KOPT-K1 (cell line): ENCODE results near the gene SYT11.
"Not testable (repeated sequence)": the region's sequence is repeated elsewhere in the genome, so short reads cannot be mapped to it uniquely, and the experiment has no call there.

ENCODE experiments used
- H3K27ac ChIP-seq: fragments of 200-600 bp; sonication (generic); 2 replicates; pipeline ENCODE4 v1.5.1; 2016; ENCODE audit warnings: antibody characterized with exemption, mild to moderate bottlenecking, low read depth, low read length; ENCODE audit not compliant: poor library complexity, severe bottlenecking
- H3K36me3 ChIP-seq: fragments of 200-600 bp; sonication (generic); 2 replicates; pipeline ENCODE4 v1.5.1; 2017; ENCODE audit warnings: antibody characterized with exemption, mild to moderate bottlenecking, low read length, moderate library complexity; ENCODE audit not compliant: insufficient read depth
- H3K9me3 ChIP-seq: fragments of 200-600 bp; sonication (generic); 2 replicates; pipeline ENCODE4 v1.5.1; 2017; ENCODE audit warnings: antibody characterized with exemption, low read length, mild to moderate bottlenecking; ENCODE audit not compliant: insufficient read depth, poor library complexity, severe bottlenecking

The SYT11 gene

GRCh38 chr1:155859234-155859829 is at the start of gene SYT11:
TSS of gene SYT11 (plus strand) at chr1:155859567. CDS start at chr1:155859762, 195 bp downstream.
- peak within 1 kb of the TSS; percentile 25 for H3K27ac ChIP-seq
- no peaks in the 10 kb centered on the region for H3K9me3 ChIP-seq
- H3K36me3 ChIP-seq, result peaks cover 12% of the 10 kb centered on the region

- H3K36me3 ChIP-seq, result peaks cover 91% of the 10 kb centered on the region
- H3K9me3 ChIP-seq, result no peaks in the 10 kb centered on the region
- H3K27ac ChIP-seq, result no peak overlapping the region
Measured at GRCh38 chr1:155812878-155813277, 46.5 kb upstream of the SYT11 start.

GRCh38 chr1:155813672-155814071 is 45.7 kb upstream of the SYT11 start:
- Histone ChIP-seq H3K36me3 (peaks cover 92% of the 10 kb centered on the region), H3K27ac (no peak overlapping the region), H3K9me3 (no peaks in the 10 kb centered on the region)

GRCh38 chr1:155816351-155816750 is 43.0 kb upstream of the SYT11 start:
- Histone ChIP-seq H3K27ac (no peak overlapping the region), H3K36me3 (peaks cover 94% of the 10 kb centered on the region)

GRCh38 chr1:155827450-155827849 is 31.9 kb upstream of the SYT11 start:
- Histone ChIP-seq H3K27ac (no peak overlapping the region), H3K36me3 (peaks cover 58% of the 10 kb centered on the region)

More at GRCh38 chr1:155816351-155816750, 43.0 kb upstream of the SYT11 start:
- H3K9me3 ChIP-seq, result no peaks in the 10 kb centered on the region

GRCh38 chr1:155831279-155831976 is 27.9 kb upstream of the SYT11 start:
- H3K36me3 ChIP-seq, result peaks cover 22% of the 10 kb centered on the region; the same call in 1 of the 2 replicates
- no peak overlapping the region for H3K27ac ChIP-seq
- H3K9me3 ChIP-seq, result no peaks in the 10 kb centered on the region

More at GRCh38 chr1:155827450-155827849, 31.9 kb upstream of the SYT11 start:
- no peaks in the 10 kb centered on the region for H3K9me3 ChIP-seq

GRCh38 chr1:155833665-155834295 is 25.6 kb upstream of the SYT11 start:
- Histone ChIP-seq H3K27ac (no peak overlapping the region), H3K9me3 (no peaks in the 10 kb centered on the region), H3K36me3 (peaks cover 28% of the 10 kb centered on the region)

GRCh38 chr1:155834296-155834926 is 25.0 kb upstream of the SYT11 start:
- H3K27ac ChIP-seq, result no peak overlapping the region
- no peaks in the 10 kb centered on the region for H3K9me3 ChIP-seq
- peaks cover 28% of the 10 kb centered on the region for H3K36me3 ChIP-seq

GRCh38 chr1:155834927-155835399 is 24.4 kb upstream of the SYT11 start:
- H3K27ac ChIP-seq, H3K9me3 ChIP-seq: not testable (repeated sequence)
- peaks cover 28% of the 10 kb centered on the region for H3K36me3 ChIP-seq

- H3K9me3 ChIP-seq, result no peaks in the 10 kb centered on the region
- H3K36me3 ChIP-seq, result peaks cover 26% of the 10 kb centered on the region
- H3K27ac ChIP-seq, result no peak overlapping the region
Measured at GRCh38 chr1:155835548-155835947, 23.8 kb upstream of the SYT11 start.

- H3K27ac ChIP-seq, result no peak overlapping the region
- no peaks in the 10 kb centered on the region for H3K9me3 ChIP-seq
- H3K36me3 ChIP-seq, result peaks cover 43% of the 10 kb centered on the region
Measured at GRCh38 chr1:155840386-155840785, 19.0 kb upstream of the SYT11 start.

GRCh38 chr1:155844860-155845421 is 14.4 kb upstream of the SYT11 start:
- H3K9me3 ChIP-seq, result no peaks in the 10 kb centered on the region
- H3K36me3 ChIP-seq, result peaks cover 70% of the 10 kb centered on the region
- no peak overlapping the region for H3K27ac ChIP-seq

GRCh38 chr1:155847823-155848529 is 11.4 kb upstream of the SYT11 start:
- no peaks in the 10 kb centered on the region for H3K9me3 ChIP-seq
- H3K27ac ChIP-seq, result peak overlapping the region; percentile 13
- peaks cover 91% of the 10 kb centered on the region for H3K36me3 ChIP-seq

GRCh38 chr1:155850345-155850744 is 9.0 kb upstream of the SYT11 start:
- no peaks in the 10 kb centered on the region for H3K9me3 ChIP-seq
- H3K36me3 ChIP-seq, result peaks cover 92% of the 10 kb centered on the region
- no peak overlapping the region for H3K27ac ChIP-seq
